GM21390 (cell line): ENCODE results near the gene STK16.
"Not testable (repeated sequence)": the region's sequence is repeated elsewhere in the genome, so short reads cannot be mapped to it uniquely, and the experiment has no call there.

ENCODE experiments used
- ATAC-seq: cut with Tn5 transposase; IDR thresholded peaks from one replicate; pipeline ENCODE4 v1.9.1; 2021; ENCODE audit not compliant: unreplicated experiment

Gene STK16

GRCh38 chr2:219243291-219243761, 2.0 kb upstream of the STK16 start:
- ATAC-seq = no peak

- ATAC-seq = no peak
Measured at GRCh38 chr2:219244789-219245147, 511 bp upstream of the STK16 start.

DNA sequence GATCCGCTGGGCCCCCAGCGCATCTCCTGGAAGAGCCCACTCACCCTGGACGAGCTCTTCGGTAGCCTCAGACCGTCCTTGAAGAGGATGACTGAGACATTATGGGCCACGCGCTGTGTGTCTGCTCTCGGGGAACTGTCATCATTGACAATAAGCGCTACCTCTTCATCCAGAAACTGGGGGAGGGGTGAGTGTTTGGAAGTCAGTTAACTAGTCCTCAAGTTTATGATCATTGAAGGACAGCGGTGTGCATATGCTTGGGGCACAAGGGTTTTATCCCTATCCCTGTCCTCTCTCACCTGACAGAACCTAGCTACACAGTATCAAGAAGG, 586 bp downstream of the STK16 start:
- no peak for ATAC-seq

GRCh38 chr2:219246559-219246958, 1.3 kb downstream of the STK16 start:
- ATAC-seq = no peak

DNA sequence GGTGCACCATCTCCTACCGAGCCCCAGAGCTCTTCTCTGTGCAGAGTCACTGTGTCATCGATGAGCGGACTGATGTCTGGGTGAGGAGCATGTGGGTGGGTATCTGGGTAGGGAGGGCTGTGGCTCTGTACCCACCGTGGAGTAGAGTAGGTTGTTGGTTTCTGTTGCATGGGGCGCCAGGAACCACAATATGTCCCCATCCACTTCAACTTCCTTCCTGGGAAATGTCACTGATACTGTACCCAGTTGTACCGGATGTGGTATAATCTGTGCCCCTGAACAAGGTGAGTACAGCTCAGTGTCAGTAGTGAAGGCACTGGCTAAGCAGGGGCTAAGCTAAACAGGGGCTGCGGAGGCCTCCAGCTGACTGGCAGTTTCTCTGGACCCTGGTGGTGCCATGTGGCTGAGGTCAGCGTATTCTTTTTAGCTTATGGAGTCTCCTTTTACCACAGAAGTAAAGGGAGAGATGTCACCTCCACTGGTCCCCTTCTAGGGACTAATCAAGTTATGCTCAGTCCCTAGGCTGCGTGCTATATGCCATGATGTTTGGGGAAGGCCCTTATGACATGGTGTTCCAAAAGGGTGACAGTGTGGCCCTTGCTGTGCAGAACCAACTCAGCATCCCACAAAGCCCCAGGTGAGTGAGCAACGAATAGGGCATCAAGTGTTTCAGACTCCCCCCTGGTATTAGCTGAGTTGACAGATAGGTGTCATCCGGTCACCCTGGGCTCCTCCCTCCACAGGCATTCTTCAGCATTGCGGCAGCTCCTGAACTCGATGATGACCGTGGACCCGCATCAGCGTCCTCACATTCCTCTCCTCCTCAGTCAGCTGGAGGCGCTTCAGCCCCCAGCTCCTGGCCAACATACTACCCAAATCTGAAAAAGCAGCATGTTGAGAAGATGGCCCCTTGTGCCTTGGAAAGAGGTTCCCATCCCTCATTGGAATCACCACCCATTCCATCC, 2.7 kb downstream of the STK16 start:
- no peak for ATAC-seq

DNA sequence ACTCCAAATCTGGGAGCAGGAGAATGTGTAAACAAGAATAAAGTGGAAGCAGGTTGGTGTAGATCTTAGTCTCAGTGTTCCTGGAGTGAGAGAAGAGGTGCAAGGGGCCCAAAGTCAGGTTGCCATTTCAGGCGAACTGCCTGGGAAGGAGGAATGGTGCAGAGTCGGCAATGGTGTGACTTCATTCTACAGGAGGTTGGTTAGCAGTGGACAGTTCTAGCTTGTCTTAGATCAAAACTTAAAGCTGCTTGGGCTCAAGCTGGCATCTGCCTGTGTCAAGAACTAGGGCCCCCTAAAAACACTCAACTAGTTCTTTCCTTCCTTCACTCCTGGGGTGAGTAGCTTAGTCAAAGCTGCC, 3.5 kb downstream of the STK16 start:
- no peak for ATAC-seq

DNA sequence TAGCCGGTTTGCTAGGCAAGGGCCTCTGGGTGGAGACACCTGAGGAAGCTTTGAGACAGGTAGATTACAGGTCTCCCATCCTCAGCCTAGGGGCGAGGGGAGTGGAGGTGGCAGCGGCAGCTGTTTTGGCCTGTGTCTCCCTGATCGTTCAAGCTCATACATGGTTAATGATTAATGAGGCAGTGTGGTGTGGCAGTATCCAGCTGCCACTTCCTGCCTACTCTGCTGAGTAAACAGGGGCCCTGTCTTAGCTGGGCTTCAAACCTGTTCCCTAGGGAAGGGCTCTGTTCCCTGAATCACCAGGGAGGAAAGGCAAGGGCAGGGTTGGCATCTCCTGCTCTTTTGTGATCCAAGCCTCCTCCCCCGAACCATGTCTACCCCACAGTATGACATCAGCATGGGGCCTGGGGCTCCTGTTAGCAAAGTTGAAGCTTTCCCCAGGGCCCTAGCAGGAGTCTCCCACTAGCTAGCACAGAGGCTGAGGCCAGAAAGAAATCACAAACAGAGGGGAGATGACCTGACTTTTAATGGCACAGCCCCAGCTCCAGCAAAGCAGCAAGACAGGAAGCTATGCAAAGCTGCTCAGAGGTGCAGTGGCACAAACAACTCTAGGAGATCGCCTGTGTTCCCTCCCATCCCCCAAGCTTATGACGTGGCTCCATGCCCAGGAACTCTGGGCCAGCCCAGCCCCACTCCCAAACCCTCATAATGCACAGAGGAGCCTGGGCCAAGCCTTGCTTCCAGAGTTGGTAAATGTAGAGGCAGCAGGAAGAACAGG, 4.1 kb downstream of the STK16 start:
- ATAC-seq = peak; percentile 41

- ATAC-seq = no peak
Measured at GRCh38 chr2:219250049-219250781, 4.9 kb downstream of the STK16 start.

DNA sequence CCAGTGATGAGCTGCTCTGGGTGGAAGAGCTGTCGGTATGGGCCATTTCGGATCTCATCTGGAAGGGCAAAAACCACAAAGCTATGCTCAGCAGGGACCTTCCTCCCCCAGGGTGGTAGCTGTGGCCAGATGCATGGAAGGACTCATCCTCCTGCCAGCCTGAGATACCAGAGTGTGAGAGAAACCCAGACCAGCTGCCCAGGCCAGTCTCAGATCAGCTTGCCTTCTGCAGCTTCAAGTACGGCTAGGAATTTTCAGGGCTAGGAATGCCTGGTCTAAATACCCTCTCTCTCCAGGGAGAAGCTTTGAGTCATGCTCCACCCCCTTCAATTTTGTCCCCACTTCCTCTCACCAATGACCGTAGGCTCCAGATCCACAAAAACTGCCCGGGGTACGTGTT, 6.4 kb downstream of the STK16 start:
- no peak for ATAC-seq

GRCh38 chr2:219252084-219252483, 6.8 kb downstream of the STK16 start:
- no peak for ATAC-seq

GRCh38 chr2:219252570-219252899, 7.3 kb downstream of the STK16 start:
- ATAC-seq = no peak

DNA sequence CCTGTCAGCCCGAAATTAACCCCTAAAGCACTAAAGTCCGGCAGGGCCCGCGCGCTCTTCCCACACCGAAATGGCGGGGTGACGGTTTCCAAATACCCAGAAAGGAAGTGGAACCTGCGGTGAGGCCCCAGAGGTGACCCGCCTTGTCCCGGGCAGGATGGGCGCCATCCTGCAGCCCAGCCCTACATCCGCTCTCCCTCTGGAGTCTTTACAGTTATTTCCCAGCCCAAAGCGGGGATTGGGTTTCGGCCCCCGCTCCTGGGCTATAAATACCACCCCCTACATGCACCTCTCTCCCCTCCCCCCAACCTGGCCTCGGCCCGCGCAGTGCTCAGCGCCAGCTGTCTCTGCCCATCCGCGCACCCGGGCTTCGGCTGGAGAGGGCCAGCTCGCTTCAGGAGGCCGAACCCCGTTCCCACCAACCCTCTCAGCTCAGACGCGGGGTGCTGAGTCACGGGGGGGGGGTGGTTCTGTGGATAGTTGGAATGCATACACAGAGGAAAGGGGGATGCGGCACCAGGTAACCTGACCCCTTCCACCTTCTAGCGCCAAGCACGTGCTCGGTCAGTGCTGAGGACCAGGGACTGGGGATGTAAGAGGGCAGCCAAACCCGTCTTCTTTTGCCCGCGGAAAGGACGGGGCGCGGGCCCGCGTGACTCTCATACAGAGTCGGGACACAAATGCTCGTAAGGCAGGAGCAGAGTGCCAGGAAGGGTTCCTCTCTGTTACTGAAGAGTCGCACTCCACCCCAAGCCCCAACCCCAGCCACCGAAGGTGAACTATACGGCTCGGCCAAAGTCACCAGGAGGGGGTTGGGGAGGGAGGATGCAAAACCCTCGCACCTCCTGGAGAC, 7.8 kb downstream of the STK16 start, which contains the start of gene TUBA4B:
Gene TUBA4B, plus strand, starts transcription at position 344 of the 853 bp plus-strand sequence. Its CDS starts 165 bp downstream, at position 509.
- peak; percentile 8 for ATAC-seq

GRCh38 chr2:219253753-219254589, 8.7 kb downstream of the STK16 start, which contains the start of gene TUBA4A:
TUBA4A (minus strand) TSS chr2:219253918; CDS start chr2:219253858, 60 bp downstream.
- peak; percentile 49 for ATAC-seq

- peak; percentile 26 for ATAC-seq
Measured at GRCh38 chr2:219254590-219255201, 9.4 kb downstream of the STK16 start.

DNA sequence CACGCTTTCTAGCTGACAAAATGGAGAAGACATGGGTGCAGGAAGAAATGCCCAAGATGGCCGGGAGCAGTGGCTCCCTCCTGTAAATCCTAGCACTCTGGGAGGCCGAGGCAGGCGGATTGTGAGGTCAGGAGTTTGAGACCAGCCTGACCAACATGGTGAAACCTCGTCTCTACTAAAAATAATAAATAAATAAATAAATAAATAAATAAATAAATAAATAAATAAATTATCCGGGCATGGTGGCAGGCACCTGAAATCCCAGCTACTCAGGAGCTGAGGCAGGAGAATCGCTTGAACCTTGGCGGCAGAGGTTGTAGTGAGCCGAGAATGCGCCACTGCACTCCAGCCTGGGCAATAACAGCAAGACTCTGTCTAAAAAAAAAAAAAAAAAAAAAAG, 13.7 kb downstream of the STK16 start:
- ATAC-seq = not testable (repeated sequence)

DNA sequence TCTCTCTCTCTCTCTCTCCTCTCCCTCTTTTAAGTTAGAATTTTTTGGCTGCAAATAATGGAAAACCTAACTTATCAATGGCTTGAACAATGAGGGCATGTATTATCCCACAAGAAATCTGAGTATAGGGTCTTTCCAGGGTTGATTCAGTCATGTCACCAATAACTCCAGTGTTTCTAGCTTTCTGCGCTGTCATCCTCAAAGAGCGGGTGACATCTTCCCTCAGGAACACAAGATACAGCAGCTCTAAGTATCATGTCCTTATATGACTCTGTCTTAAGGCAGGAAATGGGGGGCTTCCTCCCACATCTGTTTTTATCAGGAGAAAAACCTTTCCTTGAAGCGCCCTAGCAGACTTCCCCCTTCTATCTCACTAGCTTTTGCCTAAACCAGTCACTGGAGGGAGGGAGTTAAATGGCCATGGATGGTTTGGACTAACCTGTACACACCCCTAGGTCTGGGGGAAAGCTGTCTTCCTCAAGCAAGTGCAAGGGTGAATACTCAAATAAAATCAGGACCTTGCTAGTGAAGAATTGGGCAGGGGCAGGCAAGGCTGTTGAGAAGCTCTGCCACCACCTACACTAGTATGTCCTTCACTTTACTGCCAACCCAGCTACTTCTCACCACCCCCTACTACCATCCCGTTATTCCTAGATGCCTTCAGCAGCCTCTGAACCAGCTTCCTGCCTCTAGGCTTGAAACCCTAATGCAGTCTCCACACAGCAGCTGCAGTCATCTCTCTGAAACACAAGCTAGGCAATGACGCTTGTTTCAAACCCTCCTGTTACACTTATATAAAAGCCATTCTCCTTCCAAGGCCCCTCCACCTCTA, 16.0 kb downstream of the STK16 start:
- no peak for ATAC-seq

- ATAC-seq = no peak
Measured at GRCh38 chr2:219266232-219266631, 21.0 kb downstream of the STK16 start.

DNA sequence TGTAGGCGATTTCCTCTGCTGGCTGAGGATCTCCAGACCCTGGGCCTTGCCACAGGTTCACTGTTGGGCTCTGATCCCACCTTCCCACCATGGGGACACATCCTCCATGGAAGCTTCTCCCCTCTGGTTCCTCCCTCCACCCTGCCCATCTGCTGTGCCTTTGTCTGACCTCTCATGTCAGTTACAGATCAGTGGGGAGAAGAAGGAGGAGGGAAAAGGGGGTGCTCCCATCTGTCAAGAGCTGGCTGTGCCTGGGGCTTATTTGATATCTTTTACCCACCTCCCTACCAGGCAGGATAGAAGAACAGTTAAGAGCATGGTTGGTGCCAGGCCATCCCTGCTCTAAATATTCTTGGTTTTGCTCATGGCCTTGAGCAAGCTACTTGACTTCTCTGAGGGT, 21.6 kb downstream of the STK16 start:
- ATAC-seq = no peak
